Natural killer cell (primary cell): ENCODE data around the gene PRR5L. TPM values are rescaled to one million over a fixed set of nuclear protein-coding genes. Genes with fewer than 3 reads are reported as not detected.

Source experiments
- ATAC-seq, 3 donors: fragments of 150-1000 bp in 2 of 3; fragments of 200-7000 bp in 1 of 3; cut with Tn5 transposase; 1 replicate in 1 of 3; 2 replicates in 2 of 3; pipeline ENCODE4 v1.10.0; 2021; ENCODE audit warnings: mild to moderate bottlenecking in 2 of 3, moderate library complexity in 2 of 3
- DNase-seq, 2 donors: peaks; one replicate each; pipeline versions ENCODE4 v3.0.0 to v3.0.0-alpha.2; 2013 to 2021; ENCODE audit warnings: mixed read lengths in 1 of 2
- H3K27ac ChIP-seq: one replicate; pipeline ENCODE4 v1.5.1; 2013; ENCODE audit warnings: mild to moderate bottlenecking, low read length
- H3K27me3 ChIP-seq: one replicate; pipeline ENCODE4 v1.6.1; 2013; ENCODE audit warnings: low read length; ENCODE audit not compliant: control insufficient read depth, insufficient read depth
- H3K36me3 ChIP-seq: one replicate; pipeline ENCODE4 v1.6.1; 2013; ENCODE audit warnings: low read length; ENCODE audit not compliant: control insufficient read depth, insufficient read depth
- H3K4me1 ChIP-seq: one replicate; pipeline ENCODE4 v1.6.1; 2013; ENCODE audit warnings: low read length; ENCODE audit not compliant: control insufficient read depth, insufficient read depth
- H3K4me3 ChIP-seq: one replicate; pipeline ENCODE4 v1.5.1; 2013; ENCODE audit warnings: low read length
- H3K9me3 ChIP-seq: one replicate; pipeline ENCODE4 v1.6.1; 2013; ENCODE audit warnings: low read length; ENCODE audit not compliant: control insufficient read depth, insufficient read depth
- H3K27ac Mint-ChIP-seq, 2 donors: one replicate each; pipeline ENCODE4 v1.8.0; 2022; ENCODE audit warnings: mild to moderate bottlenecking in 2 of 2, mixed read lengths in 2 of 2, moderate library complexity in 1 of 2
- H3K27me3 Mint-ChIP-seq, 2 donors: one replicate each; pipeline ENCODE4 v1.8.0; 2022; ENCODE audit warnings: low read depth in 2 of 2, mixed read lengths in 2 of 2
- H3K36me3 Mint-ChIP-seq: one replicate; pipeline ENCODE4 v1.8.0; 2022; ENCODE audit warnings: mixed read lengths
- H3K4me1 Mint-ChIP-seq, 2 donors: one replicate each; pipeline ENCODE4 v1.8.0; 2022; ENCODE audit warnings: mixed read lengths in 2 of 2
- H3K4me3 Mint-ChIP-seq: one replicate; pipeline ENCODE4 v1.8.0; 2022; ENCODE audit warnings: mild to moderate bottlenecking, moderate library complexity, mixed read lengths
- H3K9me3 Mint-ChIP-seq, 2 donors: one replicate each; pipeline ENCODE4 v1.8.0; 2022; ENCODE audit warnings: mixed read lengths in 2 of 2
- CTCF ChIP-seq: fragments of 200-600 bp; IDR thresholded peaks from one replicate; pipeline ENCODE4 v1.8.0; 2022; ENCODE audit warnings: antibody characterized with exemption
- WGBS: methylation state at CpG from one replicate; pipeline ENCODE4 v1.1.7; 2013; ENCODE audit warnings: missing lambda C conversion rate; ENCODE audit not compliant: insufficient coverage; 5-methylcytosine and 5-hydroxymethylcytosine counted together
- intact Hi-C: fragments of 100-400 bp; cut with micrococcal nuclease; formaldehyde crosslinking; loops from one replicate; pipeline ENCODE4 v1.14.2; 2022
- total RNA-seq, 4 donors: library from RNA; stranded (reverse); fragments of 120-200 nt in 1 of 4; gene quantifications; one replicate each; pipeline versions ENCODE4 v1.2.3 to v1.2.4, GENCODE V29; 2013 to 2022

Gene PRR5L
- total RNA-seq, 3 donors from 2014 or later (not counting 1 experiment from before 2014, with no cell fraction given), result 128 to 367 (median 303) TPM

- peaks cover 53% of the 10 kb centered on the region for H3K36me3 ChIP-seq
- WGBS, result 94% methylated on average over 3 of the region's 3 CpGs
- intact Hi-C loops, result no loop called here
- no peak overlapping the region for H3K4me3 ChIP-seq
- H3K9me3 Mint-ChIP-seq, result no peaks in the 10 kb centered on the region
- H3K4me3 Mint-ChIP-seq, result no peak overlapping the region
- peaks cover 21% of the 10 kb centered on the region for H3K36me3 Mint-ChIP-seq
- no peaks in the 10 kb centered on the region for H3K4me1 ChIP-seq
- no peak overlapping the region for H3K27ac Mint-ChIP-seq
- H3K27me3 Mint-ChIP-seq, result no peaks in the 10 kb centered on the region
- TF ChIP-seq CTCF, result no peak
- H3K9me3 ChIP-seq, result no peaks in the 10 kb centered on the region
- H3K27ac ChIP-seq, result no peak overlapping the region
- H3K27me3 ChIP-seq, result no peaks in the 10 kb centered on the region
- ATAC-seq (no peak), DNase-seq (no peak)
- no peaks in the 10 kb centered on the region for H3K4me1 Mint-ChIP-seq
Measured at GRCh38 chr11:36273110-36273509, 23.0 kb upstream of the PRR5L start.

- 96% methylated on average over 7 of the region's 7 CpGs for WGBS
- Mint-ChIP-seq H3K9me3 (no peaks in the 10 kb centered on the region), H3K4me3 (no peak overlapping the region), H3K4me1 (no peaks in the 10 kb centered on the region), H3K27me3 (no peaks in the 10 kb centered on the region), H3K27ac (no peak overlapping the region), H3K36me3 (peaks cover 21% of the 10 kb centered on the region)
- H3K27ac ChIP-seq, result no peak overlapping the region
- no peak overlapping the region for H3K4me3 ChIP-seq
- H3K36me3 ChIP-seq, result peaks cover 65% of the 10 kb centered on the region
- H3K9me3 ChIP-seq, result no peaks in the 10 kb centered on the region
- H3K4me1 ChIP-seq, result no peaks in the 10 kb centered on the region
- ATAC-seq, result no peak
- DNase-seq, result no peak
- no peak for TF ChIP-seq CTCF
- no peaks in the 10 kb centered on the region for H3K27me3 ChIP-seq
- intact Hi-C loops, result no loop called here
Measured at GRCh38 chr11:36274414-36274813, 21.7 kb upstream of the PRR5L start.

- H3K27ac ChIP-seq, result no peak overlapping the region
- DNase-seq (no peak), ATAC-seq (no peak)
- Mint-ChIP-seq H3K27ac (no peak overlapping the region), H3K27me3 (no peaks in the 10 kb centered on the region), H3K4me1 (peaks cover 11 to 18% of the 10 kb centered on the region in 2 donors), H3K9me3 (peaks cover 0 to 3% of the 10 kb centered on the region in 2 donors), H3K4me3 (no peak overlapping the region), H3K36me3 (peaks cover 22% of the 10 kb centered on the region)
- WGBS, result 96% methylated on average over 13 of the region's 13 CpGs
- no peak overlapping the region for H3K4me3 ChIP-seq
- H3K9me3 ChIP-seq, result peaks cover 3% of the 10 kb centered on the region
- intact Hi-C loops, result no loop called here
- H3K27me3 ChIP-seq, result no peaks in the 10 kb centered on the region
- peaks cover 44% of the 10 kb centered on the region for H3K36me3 ChIP-seq
- no peaks in the 10 kb centered on the region for H3K4me1 ChIP-seq
- TF ChIP-seq CTCF, result no peak
Measured at GRCh38 chr11:36278531-36279282, 17.4 kb upstream of the PRR5L start.

- H3K9me3 Mint-ChIP-seq, result peaks cover 0 to 3% of the 10 kb centered on the region in 2 donors
- TF ChIP-seq CTCF, result no peak
- no peaks in the 10 kb centered on the region for H3K27me3 ChIP-seq
- H3K27me3 Mint-ChIP-seq, result no peaks in the 10 kb centered on the region
- no peak overlapping the region for H3K4me3 ChIP-seq
- peaks cover 3% of the 10 kb centered on the region for H3K9me3 ChIP-seq
- no peak overlapping the region for H3K27ac Mint-ChIP-seq
- intact Hi-C loops, result no loop called here
- ATAC-seq (no peak), DNase-seq (no peak)
- H3K36me3 Mint-ChIP-seq, result peaks cover 22% of the 10 kb centered on the region
- H3K4me1 Mint-ChIP-seq, result peaks cover 19 to 26% of the 10 kb centered on the region in 2 donors
- peaks cover 31% of the 10 kb centered on the region for H3K36me3 ChIP-seq
- no peak overlapping the region for H3K4me3 Mint-ChIP-seq
- no peak overlapping the region for H3K27ac ChIP-seq
- WGBS, result 86% methylated on average over 1 of the region's 1 CpG
- no peaks in the 10 kb centered on the region for H3K4me1 ChIP-seq
Measured at GRCh38 chr11:36280531-36280930, 15.6 kb upstream of the PRR5L start.
